Ishikawa (cell line): ENCODE results near the gene PKIG.

Experiments
- CEBPB ChIP-seq: IDR thresholded peaks from 2 replicates; pipeline ENCODE4 v1.6.1; 2012
- CREB1 ChIP-seq: IDR thresholded peaks from 2 replicates; pipeline ENCODE4 v1.6.1; 2012; ENCODE audit warnings: low read depth
- EGR1 ChIP-seq: IDR thresholded peaks from 2 replicates; pipeline ENCODE4 v1.6.1; 2012
- EP300 ChIP-seq: IDR thresholded peaks from 2 replicates; pipeline ENCODE4 v1.6.1; 2012; ENCODE audit warnings: borderline replicate concordance
- FOXM1 ChIP-seq: IDR thresholded peaks from 2 replicates; pipeline ENCODE4 v1.6.1; 2012; ENCODE audit warnings: low read depth, borderline replicate concordance
- MAX ChIP-seq: IDR thresholded peaks from 2 replicates; pipeline ENCODE4 v1.6.1; 2012
- NFIC ChIP-seq: IDR thresholded peaks from 2 replicates; pipeline ENCODE4 v1.6.1; 2012
- RAD21 ChIP-seq: IDR thresholded peaks from 2 replicates; pipeline ENCODE4 v1.6.1; 2012; ENCODE audit warnings: low read depth
- REST ChIP-seq: IDR thresholded peaks from 2 replicates; pipeline ENCODE4 v1.6.1; 2012; ENCODE audit warnings: low read depth, mild to moderate bottlenecking
- TAF1 ChIP-seq: IDR thresholded peaks from 2 replicates; pipeline ENCODE4 v1.6.1; 2012; ENCODE audit warnings: low read depth, mild to moderate bottlenecking
- TCF12 ChIP-seq: IDR thresholded peaks from 2 replicates; pipeline ENCODE4 v1.6.1; 2012; ENCODE audit warnings: low read depth
- TEAD4 ChIP-seq: IDR thresholded peaks from 2 replicates; pipeline ENCODE4 v1.6.1; 2012
- YY1 ChIP-seq: IDR thresholded peaks from 2 replicates; pipeline ENCODE4 v1.6.1; 2012; ENCODE audit warnings: low read depth
- ZBTB7A ChIP-seq: IDR thresholded peaks from 2 replicates; pipeline ENCODE4 v1.6.1; 2012; ENCODE audit warnings: low read depth
- TF ChIP-seq, protein P1 (sequence below): IDR thresholded peaks from 2 replicates; pipeline ENCODE4 v1.6.1; 2012

PKIG gene

GRCh38 chr20:44620030-44620429 is 37.7 kb downstream of the PKIG start:
- TF ChIP-seq NFIC (no peak), TCF12 (no peak), MAX (no peak), YY1 (no peak), FOXM1 (no peak), CREB1 (no peak), RAD21 (no peak), TAF1 (no peak)
- TF ChIP-seq, protein P1, sequence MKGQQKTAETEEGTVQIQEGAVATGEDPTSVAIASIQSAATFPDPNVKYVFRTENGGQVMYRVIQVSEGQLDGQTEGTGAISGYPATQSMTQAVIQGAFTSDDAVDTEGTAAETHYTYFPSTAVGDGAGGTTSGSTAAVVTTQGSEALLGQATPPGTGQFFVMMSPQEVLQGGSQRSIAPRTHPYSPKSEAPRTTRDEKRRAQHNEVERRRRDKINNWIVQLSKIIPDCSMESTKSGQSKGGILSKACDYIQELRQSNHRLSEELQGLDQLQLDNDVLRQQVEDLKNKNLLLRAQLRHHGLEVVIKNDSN = no peak

GRCh38 chr20:44621325-44621724 is 38.9 kb downstream of the PKIG start:
- TF ChIP-seq TAF1 (no peak), RAD21 (no peak), TCF12 (no peak)
- TF ChIP-seq, protein P1 = no peak

DNA sequence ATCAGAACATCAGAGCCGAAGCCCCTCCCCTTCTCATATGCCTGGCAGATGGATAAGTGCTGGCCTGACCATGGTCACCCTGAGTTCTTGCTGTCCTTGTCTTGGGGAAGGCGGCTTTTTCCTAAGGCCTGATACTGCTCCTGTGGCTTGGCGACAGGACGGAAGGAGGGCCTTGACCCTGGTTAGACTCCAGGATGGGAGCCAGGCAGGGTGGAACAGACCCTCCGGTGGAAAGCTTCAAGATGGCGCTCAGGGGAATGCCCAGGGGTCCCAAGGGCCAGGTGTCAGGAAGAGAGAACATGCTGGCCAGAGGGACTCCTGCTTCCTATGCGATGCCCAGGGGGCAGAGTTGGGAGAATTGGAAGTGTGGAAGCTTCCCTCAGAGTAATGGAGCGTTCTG is 39.6 kb downstream of the PKIG start:
- TF ChIP-seq TAF1 (no peak), FOXM1 (no peak), TEAD4 (no peak), CREB1 (no peak), MAX (no peak), TCF12 (no peak), ZBTB7A (no peak), REST (no peak), RAD21 (no peak), EP300 (no peak), NFIC (no peak), YY1 (no peak), CEBPB (no peak), EGR1 (no peak)
- TF ChIP-seq, protein P1 = no peak

- TF ChIP-seq MAX = no peak
- no peak for TF ChIP-seq CEBPB
- no peak for TF ChIP-seq EP300
- TF ChIP-seq TCF12 = no peak
- no peak for TF ChIP-seq REST
- no peak for TF ChIP-seq TAF1
- TF ChIP-seq EGR1 = no peak
- no peak for TF ChIP-seq YY1
- TF ChIP-seq, protein P1 = no peak
- TF ChIP-seq NFIC = no peak
- no peak for TF ChIP-seq CREB1
- no peak for TF ChIP-seq RAD21
- TF ChIP-seq ZBTB7A = no peak
- TF ChIP-seq TEAD4 = no peak
- TF ChIP-seq FOXM1 = no peak
Observed at GRCh38 chr20:44622501-44623270, 40.3 kb downstream of the PKIG start.

- TF ChIP-seq RAD21 = no peak
- TF ChIP-seq, protein P1 = no peak
Observed at GRCh38 chr20:44624152-44624551, 41.8 kb downstream of the PKIG start.
